Nephron (organoid): ENCODE results near the gene PITPNM2.

Source experiments
- H3K27ac Mint-ChIP-seq, 3 experiments: 2 replicates each; pipeline ENCODE4 v1.8.0; 2020; ENCODE audit warnings: mixed read lengths in 3 of 3, mild to moderate bottlenecking in 2 of 3, moderate library complexity in 1 of 3
- H3K27me3 Mint-ChIP-seq: 2 replicates; pipeline ENCODE4 v1.8.0; 2021; ENCODE audit warnings: low read depth, mild to moderate bottlenecking, moderate library complexity, mixed read lengths
- H3K36me3 Mint-ChIP-seq: 2 replicates; pipeline ENCODE4 v1.8.0; 2020; ENCODE audit warnings: low read depth, mixed read lengths
- H3K4me1 Mint-ChIP-seq: 2 replicates; pipeline ENCODE4 v1.8.0; 2020; ENCODE audit warnings: mixed read lengths
- H3K4me3 Mint-ChIP-seq, 3 experiments: 2 replicates each; pipeline ENCODE4 v1.8.0; 2020; ENCODE audit warnings: mild to moderate bottlenecking in 3 of 3, mixed read lengths in 3 of 3, moderate library complexity in 2 of 3
- H3K9me3 Mint-ChIP-seq: 2 replicates; pipeline ENCODE4 v1.8.0; 2020; ENCODE audit warnings: mixed read lengths
- CTCF ChIP-seq, 3 experiments: fragments of 200-600 bp; sonication (generic); IDR thresholded peaks; one replicate each; pipeline ENCODE4 v1.5.0; 2021; ENCODE audit warnings: antibody characterized with exemption in 3 of 3; ENCODE audit not compliant: unreplicated experiment in 3 of 3

PITPNM2 gene

GRCh38 chr12:123122626-123123025, 28.3 kb downstream of the PITPNM2 start:
- H3K4me3 Mint-ChIP-seq, result no peak overlapping the region
- no peaks in the 10 kb centered on the region for H3K27me3 Mint-ChIP-seq
- H3K4me1 Mint-ChIP-seq, result peaks cover 11% of the 10 kb centered on the region
- no peaks in the 10 kb centered on the region for H3K9me3 Mint-ChIP-seq
- no peak for TF ChIP-seq CTCF (IDR thresholded peaks at IDR 0.05; ENCODE audit: unreplicated experiment in 3 of 3)
- no peak overlapping the region for H3K27ac Mint-ChIP-seq
- no peaks in the 10 kb centered on the region for H3K36me3 Mint-ChIP-seq

GRCh38 chr12:123121670-123122069, 29.2 kb downstream of the PITPNM2 start:
- peaks cover 8% of the 10 kb centered on the region for H3K4me1 Mint-ChIP-seq
- H3K27ac Mint-ChIP-seq, result no peak overlapping the region
- H3K9me3 Mint-ChIP-seq, result no peaks in the 10 kb centered on the region
- H3K4me3 Mint-ChIP-seq, result no peak overlapping the region
- no peaks in the 10 kb centered on the region for H3K27me3 Mint-ChIP-seq
- no peaks in the 10 kb centered on the region for H3K36me3 Mint-ChIP-seq
- no peak for TF ChIP-seq CTCF (IDR thresholded peaks at IDR 0.05; ENCODE audit: unreplicated experiment in 3 of 3)

- H3K36me3 Mint-ChIP-seq, result no peaks in the 10 kb centered on the region
- no peak overlapping the region for H3K4me3 Mint-ChIP-seq
- no peak for TF ChIP-seq CTCF (IDR thresholded peaks at IDR 0.05; ENCODE audit: unreplicated experiment in 3 of 3)
- H3K27me3 Mint-ChIP-seq, result no peaks in the 10 kb centered on the region
- no peaks in the 10 kb centered on the region for H3K9me3 Mint-ChIP-seq
- no peak overlapping the region for H3K27ac Mint-ChIP-seq
- peaks cover 5% of the 10 kb centered on the region for H3K4me1 Mint-ChIP-seq
These were observed 30.3 kb downstream of the PITPNM2 start for GRCh38 chr12:123120452-123121166.

GRCh38 chr12:123119808-123120207, 31.1 kb downstream of the PITPNM2 start:
- no peaks in the 10 kb centered on the region for H3K36me3 Mint-ChIP-seq
- TF ChIP-seq CTCF (IDR thresholded peaks at IDR 0.05; ENCODE audit: unreplicated experiment in 3 of 3), result no peak
- no peak overlapping the region for H3K4me3 Mint-ChIP-seq
- H3K27me3 Mint-ChIP-seq, result no peaks in the 10 kb centered on the region
- H3K4me1 Mint-ChIP-seq, result peaks cover 12% of the 10 kb centered on the region
- no peak overlapping the region for H3K27ac Mint-ChIP-seq
- H3K9me3 Mint-ChIP-seq, result no peaks in the 10 kb centered on the region

GRCh38 chr12:123118497-123118896, 32.4 kb downstream of the PITPNM2 start:
- Mint-ChIP-seq H3K36me3 (no peaks in the 10 kb centered on the region), H3K9me3 (no peaks in the 10 kb centered on the region), H3K4me1 (peaks cover 16% of the 10 kb centered on the region), H3K27ac (no peak overlapping the region), H3K4me3 (no peak overlapping the region), H3K27me3 (no peaks in the 10 kb centered on the region)
- TF ChIP-seq CTCF (IDR thresholded peaks at IDR 0.05; ENCODE audit: unreplicated experiment in 3 of 3), result no peak
